ENCODE results near the gene STK40. TPM values are rescaled to one million over a fixed set of nuclear protein-coding genes. Genes with fewer than 3 reads are reported as not detected.

Gene STK40
- total RNA-seq, 4 donors from 2014 or later: 25.7 to 39.3 (median 30.0) TPM

DNA sequence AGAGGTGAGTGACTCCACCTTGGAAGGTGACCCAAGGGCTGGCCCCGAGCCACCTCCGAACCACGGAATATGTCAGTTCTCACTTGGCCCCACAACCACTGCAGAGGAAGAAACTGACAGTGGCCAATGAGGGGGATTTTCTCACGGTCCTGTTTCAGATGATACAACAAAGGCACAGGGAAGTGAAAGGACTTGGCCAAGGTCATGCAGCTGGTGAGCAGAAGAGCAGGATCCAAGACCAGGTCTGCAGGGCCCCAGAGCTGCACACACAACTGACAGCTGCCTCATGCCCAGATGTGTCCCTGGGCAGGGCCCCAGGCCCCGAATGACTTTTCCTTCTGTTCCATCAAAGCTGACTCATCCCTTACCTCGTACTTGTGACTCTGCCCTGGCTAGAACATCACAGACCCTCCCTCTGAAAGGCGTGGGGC is 36.5 kb downstream of the STK40 start:
- DNase-seq (ENCODE audit: low spot score in 2 of 2): no peak
- TF ChIP-seq POLR2A (IDR thresholded peaks at IDR 0.05): no peak
- no peak for TF ChIP-seq EP300 (IDR thresholded peaks at IDR 0.05)
- TF ChIP-seq, protein P1, sequence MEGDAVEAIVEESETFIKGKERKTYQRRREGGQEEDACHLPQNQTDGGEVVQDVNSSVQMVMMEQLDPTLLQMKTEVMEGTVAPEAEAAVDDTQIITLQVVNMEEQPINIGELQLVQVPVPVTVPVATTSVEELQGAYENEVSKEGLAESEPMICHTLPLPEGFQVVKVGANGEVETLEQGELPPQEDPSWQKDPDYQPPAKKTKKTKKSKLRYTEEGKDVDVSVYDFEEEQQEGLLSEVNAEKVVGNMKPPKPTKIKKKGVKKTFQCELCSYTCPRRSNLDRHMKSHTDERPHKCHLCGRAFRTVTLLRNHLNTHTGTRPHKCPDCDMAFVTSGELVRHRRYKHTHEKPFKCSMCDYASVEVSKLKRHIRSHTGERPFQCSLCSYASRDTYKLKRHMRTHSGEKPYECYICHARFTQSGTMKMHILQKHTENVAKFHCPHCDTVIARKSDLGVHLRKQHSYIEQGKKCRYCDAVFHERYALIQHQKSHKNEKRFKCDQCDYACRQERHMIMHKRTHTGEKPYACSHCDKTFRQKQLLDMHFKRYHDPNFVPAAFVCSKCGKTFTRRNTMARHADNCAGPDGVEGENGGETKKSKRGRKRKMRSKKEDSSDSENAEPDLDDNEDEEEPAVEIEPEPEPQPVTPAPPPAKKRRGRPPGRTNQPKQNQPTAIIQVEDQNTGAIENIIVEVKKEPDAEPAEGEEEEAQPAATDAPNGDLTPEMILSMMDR (IDR thresholded peaks at IDR 0.05): no peak
- no peak overlapping the region for H3K4me3 ChIP-seq
- peaks cover 0 to 64% (median 5%) of the 10 kb centered on the region in 3 donors for H3K36me3 ChIP-seq
- 64 to 66% methylated on average over 7 of the region's 7 CpGs for WGBS, 2 donors
- peak overlapping the region in 3 of 4 donors; percentile 65 to 90 (median 84) for H3K27ac ChIP-seq
- H3K9me3 ChIP-seq: no peaks in the 10 kb centered on the region
- H3K4me1 ChIP-seq: peaks cover 0 to 46% (median 36%) of the 10 kb centered on the region in 4 donors
- H3K27me3 ChIP-seq: no peaks in the 10 kb centered on the region

- TF ChIP-seq POLR2A (IDR thresholded peaks at IDR 0.05) (no peak), EP300 (IDR thresholded peaks at IDR 0.05) (no peak)
- TF ChIP-seq, protein P1 (IDR thresholded peaks at IDR 0.05): no peak
- Histone ChIP-seq H3K27me3 (no peaks in the 10 kb centered on the region), H3K9me3 (no peaks in the 10 kb centered on the region), H3K4me3 (no peak overlapping the region), H3K4me1 (peaks cover 0 to 38% (median 28%) of the 10 kb centered on the region in 4 donors), H3K36me3 (peaks cover 0 to 75% (median 0%) of the 10 kb centered on the region in 3 donors), H3K27ac (no peak overlapping the region)
- DNase-seq (ENCODE audit: low spot score in 2 of 2): no peak
- 84 to 86% methylated on average over 7 to 8 of the region's 8 CpGs for WGBS, 2 donors
These were observed 38.9 kb downstream of the STK40 start for GRCh38 chr1:36346741-36347370.

DNA sequence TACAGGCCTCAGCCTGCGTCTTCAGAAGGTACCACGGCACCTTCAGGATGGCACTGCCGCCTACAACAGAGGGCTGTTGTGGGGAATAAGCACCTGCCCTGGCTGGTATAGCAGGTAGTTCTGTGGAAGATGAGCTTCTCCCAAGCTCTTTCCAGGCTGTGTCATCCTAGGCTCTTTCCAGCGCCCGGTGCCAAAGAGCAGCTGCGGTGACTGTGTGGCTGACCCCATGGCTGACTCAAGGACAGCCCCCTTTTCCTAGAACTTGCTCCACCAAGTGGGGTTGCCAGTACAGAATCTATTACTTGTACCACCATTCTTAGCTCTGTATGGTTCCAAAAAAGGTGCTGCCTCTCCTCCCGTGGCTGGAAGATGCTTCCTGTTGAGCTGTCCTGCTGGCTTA is 40.4 kb downstream of the STK40 start:
- H3K9me3 ChIP-seq: no peaks in the 10 kb centered on the region
- TF ChIP-seq, protein P1 (IDR thresholded peaks at IDR 0.05): no peak
- TF ChIP-seq POLR2A (IDR thresholded peaks at IDR 0.05) (no peak), EP300 (IDR thresholded peaks at IDR 0.05) (no peak)
- H3K27me3 ChIP-seq: no peaks in the 10 kb centered on the region
- peaks cover 0 to 86% (median 0%) of the 10 kb centered on the region in 3 donors for H3K36me3 ChIP-seq
- no peak overlapping the region for H3K27ac ChIP-seq
- no peak overlapping the region for H3K4me3 ChIP-seq
- H3K4me1 ChIP-seq: peaks cover 0 to 22% (median 14%) of the 10 kb centered on the region in 4 donors
- WGBS, 2 donors: 86 to 92% methylated on average over 6 to 7 of the region's 7 CpGs
- no peak for DNase-seq (ENCODE audit: low spot score in 2 of 2)

DNA sequence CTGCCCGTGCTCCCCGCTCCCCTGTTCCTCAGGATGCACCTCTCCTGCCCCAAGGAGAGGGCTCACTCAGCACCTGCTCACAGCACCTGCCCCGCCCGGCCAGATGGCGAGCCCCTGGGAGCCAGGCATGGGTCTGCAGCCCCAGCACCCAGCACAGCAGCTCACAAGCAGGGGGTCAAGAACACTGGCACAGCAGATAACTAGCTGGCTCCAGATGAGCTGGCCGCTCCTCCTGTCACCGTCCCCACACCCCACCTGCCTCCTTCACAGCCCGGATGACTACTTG is 41.4 kb downstream of the STK40 start:
- H3K4me1 ChIP-seq: peaks cover 0 to 12% (median 4%) of the 10 kb centered on the region in 4 donors
- 88 to 96% methylated on average over 8 of the region's 8 CpGs for WGBS, 2 donors
- no peak for DNase-seq (ENCODE audit: low spot score in 2 of 2)
- H3K27ac ChIP-seq: no peak overlapping the region
- no peaks in the 10 kb centered on the region for H3K9me3 ChIP-seq
- peaks cover 0 to 90% (median 0%) of the 10 kb centered on the region in 3 donors for H3K36me3 ChIP-seq
- no peaks in the 10 kb centered on the region for H3K27me3 ChIP-seq
- no peak overlapping the region for H3K4me3 ChIP-seq
- TF ChIP-seq, protein P1 (IDR thresholded peaks at IDR 0.05): no peak
- no peak for TF ChIP-seq POLR2A (IDR thresholded peaks at IDR 0.05)
- no peak for TF ChIP-seq EP300 (IDR thresholded peaks at IDR 0.05)

- Histone ChIP-seq H3K27ac (peak overlapping the region in 2 of 4 donors; percentile 58 to 79), H3K36me3 (peaks cover 0 to 93% (median 0%) of the 10 kb centered on the region in 3 donors), H3K27me3 (no peaks in the 10 kb centered on the region), H3K4me3 (no peak overlapping the region), H3K9me3 (no peaks in the 10 kb centered on the region), H3K4me1 (peaks cover 0 to 7% (median 3%) of the 10 kb centered on the region in 4 donors)
- TF ChIP-seq POLR2A (IDR thresholded peaks at IDR 0.05): no peak
- no peak for TF ChIP-seq EP300 (IDR thresholded peaks at IDR 0.05)
- TF ChIP-seq, protein P1 (IDR thresholded peaks at IDR 0.05): no peak
- 85 to 89% methylated on average over 20 to 24 of the region's 24 CpGs for WGBS, 2 donors
- DNase-seq (ENCODE audit: low spot score in 2 of 2): no peak
These were observed 41.9 kb downstream of the STK40 start for GRCh38 chr1:36343651-36344394.
